Hepatocyte (in vitro differentiated cells): ENCODE results near the gene PEAR1. TPM values are rescaled to one million over a fixed set of nuclear protein-coding genes. Genes with fewer than 3 reads are reported as not detected.

ENCODE experiments used
- DNase-seq: peaks from one replicate; pipeline ENCODE4 v3.0.0-alpha.2; 2016; ENCODE audit warnings: low spot score
- H2AFZ ChIP-seq: fragments of 200-600 bp; sonication (generic); 2 replicates; pipeline ENCODE4 v1.6.0; 2016; ENCODE audit warnings: antibody characterized with exemption, mild to moderate bottlenecking
- H3K27ac ChIP-seq: fragments of 200-600 bp; sonication (generic); 2 replicates; pipeline ENCODE4 v1.5.1; 2016; ENCODE audit warnings: mild to moderate bottlenecking
- H3K27me3 ChIP-seq: fragments of 200-600 bp; sonication (generic); 2 replicates; pipeline ENCODE4 v1.6.1; 2016
- H3K36me3 ChIP-seq: fragments of 200-600 bp; sonication (generic); replicated peaks from 2 replicates; pipeline ENCODE4 v1.5.1; 2016; ENCODE audit warnings: low read depth; ENCODE audit not compliant: insufficient read depth
- H3K4me1 ChIP-seq: fragments of 200-600 bp; sonication (generic); 2 replicates; pipeline ENCODE4 v1.5.1; 2016; ENCODE audit warnings: mild to moderate bottlenecking, moderate library complexity; ENCODE audit not compliant: insufficient read depth
- H3K4me2 ChIP-seq: fragments of 200-600 bp; sonication (generic); 2 replicates; pipeline ENCODE4 v1.6.0; 2016
- H3K4me3 ChIP-seq: fragments of 200-600 bp; sonication (generic); 2 replicates; pipeline ENCODE4 v1.5.1; 2016; ENCODE audit warnings: mild to moderate bottlenecking
- H3K79me2 ChIP-seq: fragments of 200-600 bp; sonication (generic); 2 replicates; pipeline ENCODE4 v1.6.0; 2017; ENCODE audit warnings: mild to moderate bottlenecking
- H3K9me2 ChIP-seq: fragments of 200-600 bp; sonication (generic); replicated peaks from 2 replicates; pipeline ENCODE4 v1.6.0; 2017; ENCODE audit warnings: mild to moderate bottlenecking; ENCODE audit not compliant: insufficient read depth
- H3K9me3 ChIP-seq: fragments of 200-600 bp; sonication (generic); 2 replicates; pipeline ENCODE4 v1.5.1; 2016; ENCODE audit warnings: low read depth, mild to moderate bottlenecking
- H4K20me1 ChIP-seq: fragments of 200-600 bp; sonication (generic); 2 replicates; pipeline ENCODE4 v1.6.0; 2016; ENCODE audit warnings: mild to moderate bottlenecking; ENCODE audit not compliant: insufficient read depth, poor library complexity, severe bottlenecking
- EZH2 ChIP-seq: fragments of 200-600 bp; sonication (generic); IDR thresholded peaks from 2 replicates; pipeline ENCODE4 v1.6.1; 2016; ENCODE audit warnings: antibody characterized with exemption, mild to moderate bottlenecking, borderline replicate concordance
- EZH2phosphoT487 ChIP-seq: fragments of 200-600 bp; sonication (generic); IDR thresholded peaks from one replicate; pipeline ENCODE4 v1.6.1; 2018; ENCODE audit warnings: antibody characterized with exemption, mild to moderate bottlenecking, low read depth, moderate library complexity; ENCODE audit not compliant: unreplicated experiment, severe bottlenecking
- WGBS: methylation state at CpG from one replicate; pipeline ENCODE4 v1.1.6; 2016; ENCODE audit warnings: low lambda C conversion rate; ENCODE audit errors: missing lambda C conversion rate; 5-methylcytosine and 5-hydroxymethylcytosine counted together
- polyA plus RNA-seq: library from polyadenylated mRNA; unstranded; fragments of >200 nt; fragmentation: Nextera tagmentation; extraction: Ambion mirVana; gene quantifications from 2 replicates; pipeline ENCODE4 v1.2.1, GENCODE V29; 2016
- total RNA-seq: library from RNA; depleted of rRNA; stranded (reverse); fragments of >200 nt; gene quantifications from 2 replicates; pipeline ENCODE4 v1.2.3, GENCODE V29; 2014
- TF ChIP-seq, protein P1 (sequence below): fragments of 200-600 bp; sonication (generic); IDR thresholded peaks from 2 replicates; pipeline ENCODE4 v1.5.1; 2016; ENCODE audit warnings: antibody characterized with exemption, mild to moderate bottlenecking; ENCODE audit not compliant: poor library complexity

PEAR1 gene
- total and polyA plus RNA-seq, 2 experiments from 2014 or later = 5.3 to 6.3 TPM

DNA sequence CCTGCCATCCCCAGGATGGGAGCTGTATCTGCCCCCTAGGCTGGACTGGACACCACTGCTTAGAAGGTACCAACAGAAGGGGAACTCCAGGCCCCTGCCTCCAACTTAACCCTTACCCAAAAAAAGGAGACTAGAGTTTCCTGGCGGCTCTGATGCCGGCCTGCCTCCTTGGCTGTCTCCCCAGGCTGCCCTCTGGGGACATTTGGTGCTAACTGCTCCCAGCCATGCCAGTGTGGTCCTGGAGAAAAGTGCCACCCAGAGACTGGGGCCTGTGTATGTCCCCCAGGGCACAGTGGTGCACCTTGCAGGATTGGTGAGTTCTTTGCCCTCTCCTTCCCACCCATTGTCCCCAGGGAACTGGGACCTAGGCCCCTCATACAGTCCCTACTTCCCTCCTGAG lies 18.8 kb downstream of the PEAR1 start:
- Histone ChIP-seq H3K4me3 (no peak overlapping the region), H3K27ac (no peak overlapping the region), H3K4me1 (peaks cover 19% of the 10 kb centered on the region), H3K36me3 (no peaks in the 10 kb centered on the region), H2AFZ (no peak overlapping the region), H3K9me2 (no peaks in the 10 kb centered on the region), H4K20me1 (no peaks in the 10 kb centered on the region), H3K4me2 (no peak overlapping the region), H3K27me3 (no peaks in the 10 kb centered on the region), H3K9me3 (no peaks in the 10 kb centered on the region), H3K79me2 (no peaks in the 10 kb centered on the region)
- no peak for DNase-seq
- TF ChIP-seq EZH2phosphoT487 (no peak), EZH2 (no peak)
- TF ChIP-seq, protein P1, sequence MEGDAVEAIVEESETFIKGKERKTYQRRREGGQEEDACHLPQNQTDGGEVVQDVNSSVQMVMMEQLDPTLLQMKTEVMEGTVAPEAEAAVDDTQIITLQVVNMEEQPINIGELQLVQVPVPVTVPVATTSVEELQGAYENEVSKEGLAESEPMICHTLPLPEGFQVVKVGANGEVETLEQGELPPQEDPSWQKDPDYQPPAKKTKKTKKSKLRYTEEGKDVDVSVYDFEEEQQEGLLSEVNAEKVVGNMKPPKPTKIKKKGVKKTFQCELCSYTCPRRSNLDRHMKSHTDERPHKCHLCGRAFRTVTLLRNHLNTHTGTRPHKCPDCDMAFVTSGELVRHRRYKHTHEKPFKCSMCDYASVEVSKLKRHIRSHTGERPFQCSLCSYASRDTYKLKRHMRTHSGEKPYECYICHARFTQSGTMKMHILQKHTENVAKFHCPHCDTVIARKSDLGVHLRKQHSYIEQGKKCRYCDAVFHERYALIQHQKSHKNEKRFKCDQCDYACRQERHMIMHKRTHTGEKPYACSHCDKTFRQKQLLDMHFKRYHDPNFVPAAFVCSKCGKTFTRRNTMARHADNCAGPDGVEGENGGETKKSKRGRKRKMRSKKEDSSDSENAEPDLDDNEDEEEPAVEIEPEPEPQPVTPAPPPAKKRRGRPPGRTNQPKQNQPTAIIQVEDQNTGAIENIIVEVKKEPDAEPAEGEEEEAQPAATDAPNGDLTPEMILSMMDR = no peak
- WGBS = 91% methylated on average over 2 of the region's 2 CpGs

GRCh38 chr1:156912861-156913808 lies 19.6 kb downstream of the PEAR1 start:
- 48% methylated on average over 22 of the region's 24 CpGs for WGBS
- no peaks in the 10 kb centered on the region for H3K27me3 ChIP-seq
- H3K36me3 ChIP-seq = no peaks in the 10 kb centered on the region
- H3K9me2 ChIP-seq = no peaks in the 10 kb centered on the region
- H3K79me2 ChIP-seq = no peaks in the 10 kb centered on the region
- peak overlapping the region; percentile 70 for H3K4me2 ChIP-seq
- TF ChIP-seq EZH2 = no peak
- TF ChIP-seq, protein P1 = peak; percentile 1
- H2AFZ ChIP-seq = no peak overlapping the region
- peaks cover 19% of the 10 kb centered on the region for H3K4me1 ChIP-seq
- H3K9me3 ChIP-seq = no peaks in the 10 kb centered on the region
- peak; percentile 50 for DNase-seq
- no peaks in the 10 kb centered on the region for H4K20me1 ChIP-seq
- peak overlapping the region; percentile 20 for H3K27ac ChIP-seq
- no peak overlapping the region for H3K4me3 ChIP-seq

DNA sequence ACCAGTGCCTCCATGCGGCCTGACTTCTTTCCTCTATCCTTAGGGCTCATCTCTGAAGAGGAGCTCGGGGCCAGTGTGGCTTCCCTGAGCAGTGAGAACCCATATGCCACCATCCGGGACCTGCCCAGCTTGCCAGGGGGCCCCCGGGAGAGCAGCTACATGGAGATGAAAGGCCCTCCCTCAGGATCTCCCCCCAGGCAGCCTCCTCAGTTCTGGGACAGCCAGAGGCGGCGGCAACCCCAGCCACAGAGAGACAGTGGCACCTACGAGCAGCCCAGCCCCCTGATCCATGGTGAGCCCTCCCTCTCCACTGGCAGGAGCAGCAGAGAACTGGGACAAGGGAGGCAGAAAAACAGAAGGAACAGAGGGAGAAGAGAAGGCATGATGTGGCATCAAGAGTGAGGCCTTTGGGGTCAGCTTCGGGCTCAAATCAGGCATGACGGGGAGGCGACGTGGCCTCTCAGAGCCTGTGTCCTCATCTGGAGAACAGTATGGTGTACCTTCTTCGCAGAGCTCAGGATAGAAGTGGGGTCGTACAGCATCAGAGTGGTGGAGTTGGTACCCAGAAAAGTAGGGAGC lies 20.4 kb downstream of the PEAR1 start:
- TF ChIP-seq, protein P1 = no peak
- TF ChIP-seq EZH2 (no peak), EZH2phosphoT487 (no peak)
- Histone ChIP-seq H3K36me3 (no peaks in the 10 kb centered on the region), H3K27ac (no peak overlapping the region), H3K9me3 (no peaks in the 10 kb centered on the region), H3K9me2 (no peaks in the 10 kb centered on the region), H3K79me2 (no peaks in the 10 kb centered on the region), H3K4me1 (peaks cover 19% of the 10 kb centered on the region), H3K4me2 (peak overlapping the region; percentile 70), H3K27me3 (peaks cover 2% of the 10 kb centered on the region), H4K20me1 (no peaks in the 10 kb centered on the region), H2AFZ (no peak overlapping the region), H3K4me3 (no peak overlapping the region)
- no peak for DNase-seq
- WGBS = 86% methylated on average over 13 of the region's 13 CpGs
